IMR-90 (cell line): ENCODE results near the gene ZNF580. TPM values are rescaled to one million over a fixed set of nuclear protein-coding genes. Genes with fewer than 3 reads are reported as not detected.

Source experiments
- ATAC-seq: fragments of 200-7000 bp; cut with Tn5 transposase; 2 replicates; pipeline ENCODE4 v1.9.1; 2020; ENCODE audit warnings: low read depth, mild to moderate bottlenecking, moderate library complexity
- BruUV-seq: library from RNA; stranded (reverse); fragments of 400-500 nt; replicated peaks from 2 replicates; lab custom pipeline; 2021; lab: Mats Ljungman, UMichigan
- CTCF ChIA-PET: fragments of 300-600 bp; formaldehyde crosslinking; extraction: SDS; loops from one replicate; lab custom pipeline; 2021; ENCODE audit warnings: antibody characterized with exemption; lab: Yijun Ruan, JAX
- POLR2A ChIA-PET: fragments of 300-600 bp; sonication (Branson Sonifier 250); formaldehyde crosslinking; loops from one replicate; lab custom pipeline; 2022; ENCODE audit warnings: antibody characterized with exemption; ENCODE audit not compliant: unreplicated experiment; lab: Charles Lee
- DNase-seq: peaks from one replicate; pipeline ENCODE4 v3.0.0; 2013
- H2AFZ ChIP-seq: replicated peaks from 2 replicates; pipeline ENCODE3; 2013; ENCODE audit warnings: low read length, mild to moderate bottlenecking; ENCODE audit not compliant: poor library complexity
- H2AK5ac ChIP-seq: 2 replicates; pipeline ENCODE4 v1.6.1; 2013; ENCODE audit warnings: low read depth, low read length, inconsistent platforms
- H2AK9ac ChIP-seq: replicated peaks from 2 replicates; pipeline ENCODE3; 2013; ENCODE audit warnings: mild to moderate bottlenecking, low read depth, low read length, moderate library complexity; ENCODE audit not compliant: poor library complexity
- H2BK120ac ChIP-seq: 2 replicates; pipeline ENCODE4 v1.6.1; 2013; ENCODE audit warnings: low read depth, low read length, inconsistent platforms
- H2BK15ac ChIP-seq: 3 replicates; pipeline ENCODE4 v1.6.1; 2013; ENCODE audit warnings: low read depth, low read length, inconsistent platforms
- H2BK20ac ChIP-seq: 2 replicates; pipeline ENCODE4 v1.6.1; 2013; ENCODE audit warnings: low read depth, mild to moderate bottlenecking, inconsistent platforms, low read length, moderate library complexity
- H2BK5ac ChIP-seq: 2 replicates; pipeline ENCODE4 v1.6.1; 2013; ENCODE audit warnings: mild to moderate bottlenecking, low read depth, low read length, inconsistent platforms; ENCODE audit not compliant: poor library complexity, severe bottlenecking
- H3K14ac ChIP-seq: replicated peaks from 2 replicates; pipeline ENCODE4 v1.6.1; 2013; ENCODE audit warnings: low read depth, low read length, inconsistent platforms
- H3K18ac ChIP-seq: 2 replicates; pipeline ENCODE4 v1.6.1; 2013; ENCODE audit warnings: low read depth, low read length, control low read depth
- H3K23ac ChIP-seq: 2 replicates; pipeline ENCODE4 v1.6.1; 2013; ENCODE audit warnings: low read depth, low read length, inconsistent platforms
- H3K27ac ChIP-seq: 2 replicates; pipeline ENCODE4 v1.5.1; 2013; ENCODE audit warnings: mild to moderate bottlenecking, control low read depth, low read length; ENCODE audit not compliant: insufficient read depth
- H3K27me3 ChIP-seq: 2 replicates; pipeline ENCODE4 v1.6.1; 2013; ENCODE audit warnings: low read length; ENCODE audit not compliant: control insufficient read depth, insufficient read depth
- H3K36me3 ChIP-seq: 2 replicates; pipeline ENCODE4 v1.6.1; 2013; ENCODE audit warnings: low read length, mixed read lengths; ENCODE audit not compliant: control insufficient read depth, insufficient read depth
- H3K4ac ChIP-seq: 2 replicates; pipeline ENCODE4 v1.6.1; 2013; ENCODE audit warnings: low read depth, low read length, inconsistent platforms
- H3K4me1 ChIP-seq: 2 replicates; pipeline ENCODE4 v1.6.1; 2013; ENCODE audit warnings: low read length, mixed read lengths; ENCODE audit not compliant: control insufficient read depth, insufficient read depth
- H3K4me2 ChIP-seq: 2 replicates; pipeline ENCODE4 v1.6.1; 2013; ENCODE audit warnings: low read depth, mild to moderate bottlenecking, control low read depth, low read length, moderate library complexity
- H3K4me3 ChIP-seq: 2 replicates; pipeline ENCODE4 v1.5.1; 2013; ENCODE audit warnings: low read depth, mild to moderate bottlenecking, control low read depth, low read length, moderate library complexity; ENCODE audit not compliant: insufficient read depth
- H3K56ac ChIP-seq: 2 replicates; pipeline ENCODE4 v1.6.1; 2013; ENCODE audit warnings: low read length, inconsistent platforms; ENCODE audit not compliant: insufficient read depth; ENCODE audit errors: extremely low read depth
- H3K79me1 ChIP-seq, 2 experiments: 2 replicates each; pipeline ENCODE4 v1.6.1; 2013; ENCODE audit warnings: low read length in 2 of 2, inconsistent platforms in 1 of 2, low read depth in 1 of 2
- H3K9ac ChIP-seq: 2 replicates; pipeline ENCODE4 v1.6.1; 2013; ENCODE audit warnings: low read depth, low read length, control low read depth
- H3K9me1 ChIP-seq: 2 replicates; pipeline ENCODE4 v1.6.1; 2013; ENCODE audit warnings: low read length, inconsistent platforms; ENCODE audit not compliant: insufficient read depth
- H3K9me3 ChIP-seq: 2 replicates; pipeline ENCODE4 v1.6.1; 2013; ENCODE audit warnings: low read length; ENCODE audit not compliant: control insufficient read depth, insufficient read depth
- H4K20me1 ChIP-seq: 2 replicates; pipeline ENCODE4 v1.6.1; 2013; ENCODE audit warnings: low read length, inconsistent platforms; ENCODE audit not compliant: insufficient read depth
- H4K5ac ChIP-seq: 2 replicates; pipeline ENCODE4 v1.6.1; 2013; ENCODE audit warnings: mild to moderate bottlenecking, low read depth, low read length, control low read depth
- H4K8ac ChIP-seq, 2 experiments: 2 replicates each; pipeline ENCODE4 v1.6.1; 2013; ENCODE audit warnings: low read depth in 2 of 2, low read length in 2 of 2, control low read depth in 1 of 2, inconsistent platforms in 1 of 2
- H4K91ac ChIP-seq: 2 replicates; pipeline ENCODE4 v1.6.1; 2013; ENCODE audit warnings: low read depth, low read length, inconsistent platforms; ENCODE audit not compliant: insufficient read depth
- BHLHE40 ChIP-seq: fragments of 150-350 bp; IDR thresholded peaks from 2 replicates; pipeline ENCODE4 v1.6.1; 2016; ENCODE audit warnings: mild to moderate bottlenecking, low read depth, low read length
- CEBPB ChIP-seq: IDR thresholded peaks from 2 replicates; pipeline ENCODE4 v1.6.1; 2012; ENCODE audit warnings: low read depth, low read length, improper control_type of control experiment
- CHD1 ChIP-seq: IDR thresholded peaks from 2 replicates; pipeline ENCODE4 v1.6.1; 2012; ENCODE audit warnings: low read depth, low read length, improper control_type of control experiment
- CTCF ChIP-seq: conservative IDR thresholded peaks from 2 replicates; pipeline ENCODE4 v1.5.1; 2012; ENCODE audit warnings: mild to moderate bottlenecking, low read depth, low read length, improper control_type of control experiment
- ELK1 ChIP-seq: fragments of 150-350 bp; IDR thresholded peaks from 2 replicates; pipeline ENCODE4 v1.6.1; 2016; ENCODE audit warnings: low read depth, mild to moderate bottlenecking, low read length, moderate library complexity, borderline replicate concordance
- FOS ChIP-seq: fragments of 150-350 bp; IDR thresholded peaks from 2 replicates; pipeline ENCODE4 v1.6.1; 2016; ENCODE audit warnings: low read depth, low read length
- MAFK ChIP-seq: IDR thresholded peaks from 2 replicates; pipeline ENCODE4 v1.6.1; 2012; ENCODE audit warnings: low read depth, low read length, improper control_type of control experiment
- MAZ ChIP-seq: IDR thresholded peaks from 2 replicates; pipeline ENCODE4 v1.6.1; 2012; ENCODE audit warnings: low read depth, mild to moderate bottlenecking, low read length, improper control_type of control experiment, moderate library complexity, borderline replicate concordance
- MXI1 ChIP-seq: IDR thresholded peaks from 2 replicates; pipeline ENCODE4 v1.6.1; 2012; ENCODE audit warnings: low read depth, mild to moderate bottlenecking, low read length, moderate library complexity, borderline replicate concordance
- NFE2L2 ChIP-seq: fragments of 150-350 bp; IDR thresholded peaks from 2 replicates; pipeline ENCODE4 v1.6.1; 2016; ENCODE audit warnings: low read depth, mild to moderate bottlenecking, low read length
- POLR2A ChIP-seq: IDR thresholded peaks from 2 replicates; pipeline ENCODE4 v1.6.1; 2012; ENCODE audit warnings: mild to moderate bottlenecking, low read depth, low read length
- RAD21 ChIP-seq: IDR thresholded peaks from 2 replicates; pipeline ENCODE4 v1.6.1; 2012; ENCODE audit warnings: low read length, improper control_type of control experiment
- RCOR1 ChIP-seq: IDR thresholded peaks from 2 replicates; pipeline ENCODE4 v1.6.1; 2012; ENCODE audit warnings: mild to moderate bottlenecking, low read length, improper control_type of control experiment; ENCODE audit not compliant: insufficient replicate concordance
- RFX5 ChIP-seq: IDR thresholded peaks from 2 replicates; pipeline ENCODE4 v1.8.0; 2012; ENCODE audit warnings: low read depth, mild to moderate bottlenecking, low read length, moderate library complexity
- SMC3 ChIP-seq: fragments of 150-350 bp; IDR thresholded peaks from 2 replicates; pipeline ENCODE4 v1.6.1; 2016; ENCODE audit warnings: low read depth, mild to moderate bottlenecking, antibody characterized with exemption, low read length, moderate library complexity
- WGBS, 2 experiments: methylation state at CpG; one replicate each; pipeline versions ENCODE4 v1.1.5 to v1.1.7; 2013; ENCODE audit warnings: missing lambda C conversion rate in 2 of 2; ENCODE audit not compliant: insufficient read length in 1 of 2; ENCODE audit errors: extremely low coverage in 2 of 2; 5-methylcytosine and 5-hydroxymethylcytosine counted together
- dilution Hi-C: fragments of 300-500 bp; cut with HindIII; formaldehyde crosslinking; loops from one replicate; pipeline ENCODE4 v1.14.3; 2018; ENCODE audit warnings: low sequenced_read_pairs; ENCODE audit not compliant: unreplicated experiment
- in situ Hi-C: fragments of 300-500 bp; cut with MboI; formaldehyde crosslinking; loops from 3 replicates; pipeline ENCODE4 v1.14.3; 2019; ENCODE audit warnings: low sequenced_read_pairs, inconsistent platforms, mixed read lengths
- intact Hi-C: fragments of 100-400 bp; cut with micrococcal nuclease; formaldehyde crosslinking; loops from 2 replicates; pipeline ENCODE4 v1.10.0; 2022
- polyA plus RNA-seq, 3 experiments: library from polyadenylated mRNA; depleted of rRNA; stranded (reverse); fragments of >200 nt; gene quantifications; 2 replicates each; pipeline ENCODE4 v1.2.3, GENCODE V29; 2012; ENCODE audit warnings: low replicate concordance in 1 of 3
- total RNA-seq: library from RNA; depleted of rRNA; stranded (reverse); fragments of >200 nt; gene quantifications from 2 replicates; pipeline ENCODE4 v1.2.3, GENCODE V29; 2012
- TF ChIP-seq, protein P1 (sequence below): fragments of 150-350 bp; IDR thresholded peaks from 2 replicates; pipeline ENCODE4 v1.6.1; 2017; ENCODE audit warnings: mild to moderate bottlenecking, antibody characterized with exemption, low read length, low read depth

The ZNF580 gene
- total and polyA plus RNA-seq, 2 of the 4 experiments (the other 2 are of a cell fraction) = 1.4 to 36.9 TPM

DNA sequence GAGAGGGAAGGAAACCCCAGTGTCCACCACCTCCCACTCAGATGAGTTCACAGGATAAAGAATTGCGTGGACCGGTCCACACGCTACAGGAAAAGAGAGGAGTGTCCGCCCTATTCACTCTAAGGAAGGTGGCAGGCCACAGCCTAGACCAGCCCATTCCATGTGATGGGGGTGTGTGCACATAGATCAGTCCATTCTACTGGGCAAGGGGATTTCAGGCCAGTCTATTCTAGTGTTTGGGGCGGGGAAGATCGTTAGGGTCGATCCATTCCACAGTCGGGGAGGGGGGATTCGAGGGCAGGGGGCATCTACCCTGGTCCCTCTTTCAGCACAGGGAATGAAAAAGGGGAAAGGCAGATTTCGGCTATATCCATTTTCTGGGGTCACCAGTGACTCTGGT, 49.2 kb upstream of the ZNF580 start:
- H3K4me3 ChIP-seq = no peak overlapping the region
- H3K27ac ChIP-seq = no peak overlapping the region
- no peak overlapping the region for H2AFZ ChIP-seq
- no peak overlapping the region for H2BK5ac ChIP-seq
- H3K9ac ChIP-seq = no peak overlapping the region
- no peak overlapping the region for H4K91ac ChIP-seq
- BruUV-seq = no TSS peak
- H4K8ac ChIP-seq = no peak overlapping the region
- ChIA-PET POLR2A (no interaction called here), CTCF (no interaction called here)
- H3K36me3 ChIP-seq = peaks cover 39% of the 10 kb centered on the region
- no peak overlapping the region for H3K14ac ChIP-seq
- H3K23ac ChIP-seq = no peak overlapping the region
- no peak overlapping the region for H3K4me2 ChIP-seq
- no peak overlapping the region for H3K56ac ChIP-seq
- DNase-seq (no peak), ATAC-seq (no peak)
- no peak overlapping the region for H2BK20ac ChIP-seq
- no peak overlapping the region for H2BK15ac ChIP-seq
- H2AK9ac ChIP-seq = no peak overlapping the region
- peaks cover 5% of the 10 kb centered on the region; the same call in 1 of the 2 replicates for H3K4me1 ChIP-seq
- H3K27me3 ChIP-seq = no peaks in the 10 kb centered on the region
- dilution Hi-C loops = no loop called here
- no peak for TF ChIP-seq RFX5
- no peak for TF ChIP-seq ELK1
- TF ChIP-seq BHLHE40 = no peak
- no peak for TF ChIP-seq CEBPB
- no peak for TF ChIP-seq CTCF
- no peak for TF ChIP-seq MAZ
- no peak for TF ChIP-seq POLR2A
- no peak for TF ChIP-seq RCOR1
- TF ChIP-seq, protein P1, sequence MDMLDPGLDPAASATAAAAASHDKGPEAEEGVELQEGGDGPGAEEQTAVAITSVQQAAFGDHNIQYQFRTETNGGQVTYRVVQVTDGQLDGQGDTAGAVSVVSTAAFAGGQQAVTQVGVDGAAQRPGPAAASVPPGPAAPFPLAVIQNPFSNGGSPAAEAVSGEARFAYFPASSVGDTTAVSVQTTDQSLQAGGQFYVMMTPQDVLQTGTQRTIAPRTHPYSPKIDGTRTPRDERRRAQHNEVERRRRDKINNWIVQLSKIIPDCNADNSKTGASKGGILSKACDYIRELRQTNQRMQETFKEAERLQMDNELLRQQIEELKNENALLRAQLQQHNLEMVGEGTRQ = no peak
- no peak for TF ChIP-seq RAD21
- TF ChIP-seq MAFK = no peak
- TF ChIP-seq NFE2L2 = no peak
- no peak for TF ChIP-seq SMC3
- TF ChIP-seq MXI1 = no peak
- TF ChIP-seq CHD1 = no peak
- no peak for TF ChIP-seq FOS
- in situ Hi-C loops = no loop called here
- H4K20me1 ChIP-seq = no peaks in the 10 kb centered on the region
- WGBS, 2 experiments = no CpG with 5 or more reads among the region's 10 CpGs
- intact Hi-C loops = no loop called here
- H2AK5ac ChIP-seq = no peak overlapping the region
- H3K9me3 ChIP-seq = no peaks in the 10 kb centered on the region
- H3K9me1 ChIP-seq = no peaks in the 10 kb centered on the region; the same call in 1 of the 2 replicates
- no peak overlapping the region for H3K4ac ChIP-seq
- H4K5ac ChIP-seq = no peak overlapping the region
- H2BK120ac ChIP-seq = no peak overlapping the region
- H3K18ac ChIP-seq = no peak overlapping the region
- peaks cover 0 to 8% of the 10 kb centered on the region in 2 experiments; a peak in 1 of 4 replicates for H3K79me1 ChIP-seq
